Measurements from ENCODE around the gene PARP16.

The PARP16 gene

DNA sequence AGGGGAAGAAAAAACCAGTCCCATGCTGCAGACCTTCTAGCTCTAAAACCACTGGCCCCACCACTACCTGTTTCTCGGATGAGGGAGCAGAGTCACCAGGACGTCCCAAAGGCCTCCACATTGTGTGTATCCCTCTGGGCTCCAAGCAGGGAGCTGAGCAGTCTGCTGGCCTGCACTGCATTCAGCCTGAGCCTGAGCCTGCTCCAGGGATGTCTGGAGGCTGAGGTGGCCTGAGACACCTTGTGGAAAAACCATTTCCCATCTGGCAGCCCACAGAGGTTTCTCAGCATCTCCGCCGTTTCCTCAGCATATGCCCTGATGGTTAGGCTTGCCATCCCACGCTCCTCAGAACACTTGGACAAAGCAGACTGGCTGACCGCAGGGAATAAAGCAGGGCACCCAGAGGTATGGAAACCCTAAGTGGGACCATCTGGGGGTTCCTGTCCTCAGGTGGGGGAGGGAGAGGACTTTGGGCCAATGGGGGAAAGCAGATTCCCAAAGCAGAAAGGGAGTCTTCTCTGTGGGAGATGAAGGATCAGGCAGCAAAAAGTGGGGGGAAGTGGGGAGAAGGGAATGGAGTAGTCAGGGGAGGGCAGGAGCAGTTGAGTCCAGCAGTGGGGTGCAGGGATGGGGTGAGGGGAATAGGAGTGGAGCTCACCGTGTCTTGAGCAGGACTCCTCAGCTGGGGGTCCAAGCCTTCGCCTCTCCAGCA lies 75.8 kb downstream of the PARP16 start, which contains the start of gene CILP:
CILP (minus strand) TSS at position 704 of the 712 bp plus-strand sequence. CDS start 1,718 bp downstream, outside the sequence.
- TF ChIP-seq, protein P1, sequence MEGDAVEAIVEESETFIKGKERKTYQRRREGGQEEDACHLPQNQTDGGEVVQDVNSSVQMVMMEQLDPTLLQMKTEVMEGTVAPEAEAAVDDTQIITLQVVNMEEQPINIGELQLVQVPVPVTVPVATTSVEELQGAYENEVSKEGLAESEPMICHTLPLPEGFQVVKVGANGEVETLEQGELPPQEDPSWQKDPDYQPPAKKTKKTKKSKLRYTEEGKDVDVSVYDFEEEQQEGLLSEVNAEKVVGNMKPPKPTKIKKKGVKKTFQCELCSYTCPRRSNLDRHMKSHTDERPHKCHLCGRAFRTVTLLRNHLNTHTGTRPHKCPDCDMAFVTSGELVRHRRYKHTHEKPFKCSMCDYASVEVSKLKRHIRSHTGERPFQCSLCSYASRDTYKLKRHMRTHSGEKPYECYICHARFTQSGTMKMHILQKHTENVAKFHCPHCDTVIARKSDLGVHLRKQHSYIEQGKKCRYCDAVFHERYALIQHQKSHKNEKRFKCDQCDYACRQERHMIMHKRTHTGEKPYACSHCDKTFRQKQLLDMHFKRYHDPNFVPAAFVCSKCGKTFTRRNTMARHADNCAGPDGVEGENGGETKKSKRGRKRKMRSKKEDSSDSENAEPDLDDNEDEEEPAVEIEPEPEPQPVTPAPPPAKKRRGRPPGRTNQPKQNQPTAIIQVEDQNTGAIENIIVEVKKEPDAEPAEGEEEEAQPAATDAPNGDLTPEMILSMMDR (IDR thresholded peaks at IDR 0.05; ENCODE audit: low read depth, low read length), result no peak
- no peak within 1 kb of the TSS for H3K4me3 ChIP-seq (ENCODE audit: low read depth, low read length)

GRCh38 chr15:65209701-65210643 lies 76.7 kb downstream of the PARP16 start:
- H3K4me3 ChIP-seq (ENCODE audit: low read depth, low read length), result no peak overlapping the region
- TF ChIP-seq, protein P1 (IDR thresholded peaks at IDR 0.05; ENCODE audit: low read depth, low read length), result no peak

DNA sequence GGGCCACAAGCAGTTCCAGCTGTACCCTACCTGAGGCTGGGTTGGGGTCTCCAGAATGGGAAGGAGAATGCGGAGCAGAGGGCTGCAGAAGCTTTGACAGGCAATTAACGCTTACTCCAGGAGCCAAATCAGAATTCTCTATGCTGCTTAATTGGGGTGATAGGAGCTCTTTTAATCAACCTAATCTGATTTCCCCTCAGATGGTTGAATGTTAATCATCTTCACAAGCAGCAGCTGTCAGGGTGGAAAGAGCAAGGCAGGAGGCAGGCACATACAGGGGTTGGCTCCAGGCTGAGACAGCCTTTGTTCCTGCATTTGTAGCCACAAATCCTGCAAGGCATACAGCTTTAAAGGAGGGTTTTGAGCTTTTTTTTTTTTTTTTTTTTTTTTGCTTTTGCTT lies 78.0 kb downstream of the PARP16 start:
- no peak overlapping the region for H3K4me3 ChIP-seq (ENCODE audit: low read depth, low read length)
- TF ChIP-seq, protein P1 (IDR thresholded peaks at IDR 0.05; ENCODE audit: low read depth, low read length), result no peak
